GM10248 (cell line): ENCODE results near the gene HSPA12B.

Experiments used
- CTCF ChIA-PET: fragments of 300-600 bp; sonication (Branson Sonifier 250); formaldehyde crosslinking; extraction: SDS; loops from one replicate; lab custom pipeline; 2021; ENCODE audit warnings: antibody characterized with exemption; lab: Yijun Ruan, JAX
- POLR2A ChIA-PET: fragments of 350-650 bp; sonication (Branson Sonifier 250); formaldehyde crosslinking; extraction: SDS; loops from one replicate; lab custom pipeline; 2020; ENCODE audit warnings: antibody characterized with exemption; lab: Yijun Ruan, JAX
- DNase-seq: peaks from one replicate; pipeline ENCODE4 v3.0.0; 2012; ENCODE audit errors: extremely low spot score
- CTCF ChIP-seq: IDR thresholded peaks from 2 replicates; pipeline ENCODE4 v1.5.1; 2012; ENCODE audit warnings: mild to moderate bottlenecking, low read depth; ENCODE audit errors: extremely low read depth, missing control alignments, control extremely low read depth

HSPA12B gene

GRCh38 chr20:3801299-3801698 is 68.8 kb downstream of the HSPA12B start:
- no peak for TF ChIP-seq CTCF
- POLR2A ChIA-PET, result interaction anchor here (0.6 kb wide), 1 partner anchor 202 kb away, joined by 10 read pairs; no protein-coding TSS in a partner anchor
- no peak for DNase-seq
- CTCF ChIA-PET, result interaction anchor here (1.0 to 3.1 kb wide), 2 partner anchors 14 to 54 kb away, joined by 3 to 14 read pairs; partner anchors contain the start of gene CENPB

- DNase-seq, result no peak
- ChIA-PET CTCF (interaction anchor here (1.0 to 3.1 kb wide), 2 partner anchors 15 to 53 kb away, joined by 3 to 14 read pairs; partner anchors contain the start of gene CENPB), POLR2A (no interaction called here)
- no peak for TF ChIP-seq CTCF
Measured at GRCh38 chr20:3801846-3802245, 69.4 kb downstream of the HSPA12B start.
